GM10266 (cell line): ENCODE results near the gene PIN4.
"Not testable (repeated sequence)": the region's sequence is repeated elsewhere in the genome, so short reads cannot be mapped to it uniquely, and the experiment has no call there.

Source experiments
- DNase-seq: peaks from one replicate; pipeline ENCODE4 v3.0.0; 2012; ENCODE audit errors: extremely low spot score
- TF ChIP-seq, protein P1 (sequence below): IDR thresholded peaks from 2 replicates; pipeline ENCODE4 v1.5.1; 2012; ENCODE audit warnings: mild to moderate bottlenecking, low read depth; ENCODE audit not compliant: control insufficient read depth, insufficient read depth; ENCODE audit errors: missing control alignments

Gene PIN4

DNA sequence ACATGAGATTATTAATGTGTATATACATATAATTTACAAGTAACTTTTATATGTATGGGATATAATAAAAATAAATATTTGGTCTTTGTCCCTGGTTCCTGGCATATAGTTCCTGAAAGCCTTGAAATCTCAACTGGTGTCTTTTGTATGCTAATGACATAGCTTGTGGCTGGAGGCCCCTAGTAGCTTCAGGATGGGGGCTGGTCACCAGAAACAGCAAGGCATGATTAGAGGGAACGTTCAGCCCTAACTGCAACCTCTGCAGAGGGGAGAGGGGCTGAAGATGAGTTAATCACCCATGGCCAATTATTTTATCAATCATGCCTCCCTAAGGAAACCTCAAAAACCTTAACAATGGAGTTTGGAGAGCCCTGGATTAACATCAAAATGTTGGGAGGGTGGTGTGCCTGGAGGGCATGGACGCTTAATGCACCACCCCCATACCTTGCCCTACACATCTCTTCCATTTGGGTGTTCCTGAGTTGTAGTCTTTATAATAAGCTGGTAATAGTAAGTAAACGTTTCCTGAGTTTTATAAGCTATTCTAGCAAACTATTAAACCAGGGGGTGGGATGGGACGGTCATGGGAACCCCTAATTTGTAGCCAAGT lies 21.3 kb downstream of the PIN4 start:
- TF ChIP-seq, protein P1, sequence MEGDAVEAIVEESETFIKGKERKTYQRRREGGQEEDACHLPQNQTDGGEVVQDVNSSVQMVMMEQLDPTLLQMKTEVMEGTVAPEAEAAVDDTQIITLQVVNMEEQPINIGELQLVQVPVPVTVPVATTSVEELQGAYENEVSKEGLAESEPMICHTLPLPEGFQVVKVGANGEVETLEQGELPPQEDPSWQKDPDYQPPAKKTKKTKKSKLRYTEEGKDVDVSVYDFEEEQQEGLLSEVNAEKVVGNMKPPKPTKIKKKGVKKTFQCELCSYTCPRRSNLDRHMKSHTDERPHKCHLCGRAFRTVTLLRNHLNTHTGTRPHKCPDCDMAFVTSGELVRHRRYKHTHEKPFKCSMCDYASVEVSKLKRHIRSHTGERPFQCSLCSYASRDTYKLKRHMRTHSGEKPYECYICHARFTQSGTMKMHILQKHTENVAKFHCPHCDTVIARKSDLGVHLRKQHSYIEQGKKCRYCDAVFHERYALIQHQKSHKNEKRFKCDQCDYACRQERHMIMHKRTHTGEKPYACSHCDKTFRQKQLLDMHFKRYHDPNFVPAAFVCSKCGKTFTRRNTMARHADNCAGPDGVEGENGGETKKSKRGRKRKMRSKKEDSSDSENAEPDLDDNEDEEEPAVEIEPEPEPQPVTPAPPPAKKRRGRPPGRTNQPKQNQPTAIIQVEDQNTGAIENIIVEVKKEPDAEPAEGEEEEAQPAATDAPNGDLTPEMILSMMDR, result no peak
- no peak for DNase-seq

DNA sequence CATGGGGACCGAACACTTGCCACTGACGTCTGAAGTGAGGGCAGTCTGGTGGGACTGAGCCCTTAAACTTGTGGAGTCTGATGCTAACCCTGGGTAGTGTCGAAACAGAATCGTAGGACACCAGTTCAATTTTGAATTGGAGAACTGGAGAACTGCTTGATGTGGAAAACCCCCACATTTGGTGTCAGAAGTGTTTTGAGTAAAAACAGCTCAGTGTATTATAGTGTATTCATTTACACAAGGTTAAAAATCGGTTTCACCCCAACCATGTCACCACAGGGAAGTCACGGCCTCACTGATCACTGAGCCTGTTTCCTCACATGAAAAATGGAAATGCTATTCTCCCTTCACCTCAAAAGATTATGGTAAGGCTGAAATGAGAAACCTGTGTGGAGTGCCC lies 21.9 kb downstream of the PIN4 start:
- TF ChIP-seq, protein P1, result no peak
- DNase-seq, result no peak

DNA sequence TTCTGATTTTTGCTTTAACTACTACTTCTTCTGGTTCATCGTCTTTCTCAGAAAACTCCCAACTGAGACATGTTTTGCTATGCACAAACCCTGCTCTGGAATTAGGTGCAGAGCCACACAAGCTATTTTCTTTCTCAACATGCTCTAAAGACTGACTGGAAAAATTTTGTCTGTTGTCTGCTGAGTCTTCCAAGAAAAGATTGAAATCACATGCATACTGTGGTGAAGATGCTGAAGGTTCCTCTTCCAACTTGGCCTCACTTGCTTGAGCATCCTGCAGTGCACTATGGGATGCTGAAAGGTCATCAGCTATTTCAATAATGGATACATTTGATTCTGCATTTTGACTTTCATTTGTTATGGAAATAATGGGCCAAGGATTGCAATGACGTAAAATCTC lies 24.1 kb downstream of the PIN4 start:
- TF ChIP-seq, protein P1, result no peak

DNA sequence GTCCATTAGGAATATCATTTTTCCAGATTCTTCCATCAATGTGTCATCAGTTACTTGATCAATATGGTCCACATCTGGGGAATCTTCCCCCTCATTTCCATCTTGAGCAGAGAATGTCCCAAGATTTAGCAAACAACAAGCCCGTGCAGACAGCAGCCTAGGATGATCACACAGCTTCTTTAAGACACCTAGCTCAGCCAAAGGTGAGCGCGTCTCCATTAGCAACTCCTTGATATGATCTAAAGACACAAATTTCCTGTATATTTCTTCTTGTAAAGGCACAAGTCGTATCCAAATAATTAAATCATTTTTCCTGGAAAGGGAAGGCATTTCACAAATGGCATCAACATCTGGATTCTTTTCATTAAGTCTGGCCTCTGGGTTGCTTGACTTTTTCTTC lies 25.8 kb downstream of the PIN4 start:
- TF ChIP-seq, protein P1, result no peak
- DNase-seq, result no peak

More for the DNA sequence above, 24.1 kb downstream of the PIN4 start:
- DNase-seq, result no peak

DNA sequence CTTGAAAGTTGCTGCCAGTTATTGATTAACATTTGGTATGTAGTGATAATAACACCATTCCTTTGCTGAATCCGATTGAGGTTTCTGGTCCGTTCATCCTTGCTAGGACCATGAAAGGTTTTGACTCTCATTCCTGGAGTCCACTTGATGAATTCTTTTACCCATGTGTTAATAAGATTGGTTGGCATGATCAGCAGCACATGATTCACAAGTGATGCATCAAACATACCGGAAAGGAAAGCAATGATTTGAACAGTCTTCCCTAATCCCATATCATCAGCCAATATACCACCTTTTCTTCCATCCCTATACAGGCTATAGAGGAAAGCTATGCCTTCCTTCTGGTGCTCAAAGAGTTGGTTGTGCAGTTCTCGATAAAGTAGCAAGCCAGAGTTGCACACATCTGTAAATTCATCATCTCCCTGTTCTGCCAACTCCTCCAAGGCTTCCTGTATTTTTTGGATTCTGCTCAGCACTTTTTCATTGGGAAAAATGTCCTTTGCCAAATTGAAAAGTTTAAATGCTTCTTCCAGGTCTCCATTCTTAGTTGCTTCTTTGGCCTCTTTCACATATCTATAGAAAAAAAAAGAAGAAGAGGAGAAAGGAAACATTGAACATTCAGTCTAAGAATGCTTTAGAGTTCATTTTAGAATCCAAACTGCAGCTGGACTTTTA lies 26.7 kb downstream of the PIN4 start:
- TF ChIP-seq, protein P1, result no peak
- no peak for DNase-seq

DNA sequence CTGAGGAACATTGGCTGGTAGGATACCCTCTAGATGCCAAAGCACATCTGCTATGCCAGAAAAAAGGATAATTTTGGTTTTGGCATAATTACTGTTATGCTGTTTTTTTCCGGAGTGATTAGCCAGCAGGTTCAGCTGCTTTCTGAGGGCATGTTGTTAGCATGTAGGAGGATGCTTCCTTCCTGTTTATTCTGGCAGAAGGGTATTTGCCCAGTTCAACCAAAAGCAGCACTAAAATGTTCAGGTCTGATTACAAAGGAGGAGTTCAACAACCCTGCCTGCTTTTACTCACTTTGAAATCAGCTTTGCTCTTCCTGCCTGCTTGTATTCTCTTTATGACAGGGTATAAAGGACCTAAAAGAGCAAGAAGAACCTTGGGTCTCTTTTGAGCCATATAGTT lies 35.4 kb downstream of the PIN4 start:
- TF ChIP-seq, protein P1, result no peak
- DNase-seq, result no peak

DNA sequence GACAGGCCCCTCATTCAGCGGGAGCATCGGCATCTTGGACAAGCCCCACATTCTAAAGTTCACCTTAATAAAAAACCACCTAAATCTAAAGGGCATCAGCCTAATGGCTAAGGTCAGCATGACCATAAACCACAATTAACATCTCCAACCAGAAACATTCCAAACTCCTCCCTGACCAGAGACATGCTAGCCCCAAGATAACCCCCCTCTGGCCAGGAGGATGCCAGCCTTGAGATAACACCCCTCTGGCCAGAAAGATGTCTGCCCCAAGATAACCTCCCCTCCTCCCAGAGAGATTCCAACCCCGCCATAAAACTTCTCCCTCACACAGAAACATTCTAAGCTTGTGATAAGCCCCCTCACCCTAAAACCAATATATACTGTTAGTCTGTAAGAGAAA lies 38.8 kb downstream of the PIN4 start:
- DNase-seq, result not testable (repeated sequence)
